GM21723 (cell line): ENCODE results near the gene TALDO1.
A peak's percentile ranks its signal among the peaks of the same experiment; 100 is the strongest.
"Not testable (repeated sequence)": the region's sequence is repeated elsewhere in the genome, so short reads cannot be mapped to it uniquely, and the experiment has no call there.

Source experiments
- ATAC-seq: cut with Tn5 transposase; IDR thresholded peaks from one replicate; pipeline ENCODE4 v1.9.1; 2021; ENCODE audit warnings: mild to moderate bottlenecking, moderate library complexity; ENCODE audit not compliant: unreplicated experiment

Gene TALDO1

GRCh38 chr11:733072-733471 is 14.2 kb upstream of the TALDO1 start:
- no peak for ATAC-seq

- ATAC-seq, result not testable (repeated sequence)
These were observed 12.7 kb upstream of the TALDO1 start for GRCh38 chr11:734541-734940.

GRCh38 chr11:737366-737765 is 9.9 kb upstream of the TALDO1 start:
- ATAC-seq, result no peak

GRCh38 chr11:737899-738298 is 9.4 kb upstream of the TALDO1 start:
- not testable (repeated sequence) for ATAC-seq

GRCh38 chr11:742156-742546 is 5.1 kb upstream of the TALDO1 start:
- no peak for ATAC-seq

- no peak for ATAC-seq
These were observed 4.6 kb upstream of the TALDO1 start for GRCh38 chr11:742571-743201.

GRCh38 chr11:745428-745827 is 1.8 kb upstream of the TALDO1 start:
- no peak for ATAC-seq

GRCh38 chr11:746289-747157 is 741 bp upstream of the TALDO1 start:
- ATAC-seq, result no peak

- peak; percentile 12 for ATAC-seq
These were observed 719 bp downstream of the TALDO1 start for GRCh38 chr11:748007-748359.

- no peak for ATAC-seq
These were observed 2.5 kb downstream of the TALDO1 start for GRCh38 chr11:749731-750130.

- ATAC-seq, result no peak
These were observed 13.0 kb downstream of the TALDO1 start for GRCh38 chr11:760236-760635.

- no peak for ATAC-seq
These were observed 14.4 kb downstream of the TALDO1 start for GRCh38 chr11:761526-762108.

- no peak for ATAC-seq
These were observed 15.3 kb downstream of the TALDO1 start for GRCh38 chr11:762421-763072.

- ATAC-seq, result no peak
These were observed 15.8 kb downstream of the TALDO1 start for GRCh38 chr11:763073-763463.

GRCh38 chr11:763549-764321 is 16.5 kb downstream of the TALDO1 start:
- no peak for ATAC-seq

- ATAC-seq, result no peak
These were observed 17.2 kb downstream of the TALDO1 start for GRCh38 chr11:764322-765024.

GRCh38 chr11:765025-765801 is 17.9 kb downstream of the TALDO1 start:
- no peak for ATAC-seq

GRCh38 chr11:765802-766091 is 18.5 kb downstream of the TALDO1 start:
- ATAC-seq, result no peak

GRCh38 chr11:766106-766935 is 19.1 kb downstream of the TALDO1 start:
- no peak for ATAC-seq
